ENCODE measurements around the gene BEND7.

BEND7 gene

GRCh38 chr10:13475124-13475523 lies 53.7 kb downstream of the BEND7 start:
- no peak overlapping the region for H3K4me3 ChIP-seq (ENCODE audit: low read depth, low read length)
- no peaks in the 10 kb centered on the region for H3K27me3 ChIP-seq (ENCODE audit: control insufficient read depth, insufficient read depth, low read length)
- no peak overlapping the region for H3K27ac ChIP-seq (ENCODE audit: low read depth, low read length)
- no peaks in the 10 kb centered on the region for H3K36me3 ChIP-seq (ENCODE audit: control insufficient read depth, insufficient read depth, low read length)
- H3K9me3 ChIP-seq (ENCODE audit: control insufficient read depth, insufficient read depth, low read length) = no peaks in the 10 kb centered on the region
- H3K4me1 ChIP-seq (ENCODE audit: control insufficient read depth, insufficient read depth, low read length) = no peaks in the 10 kb centered on the region
- H3K9ac ChIP-seq (ENCODE audit: low read depth, low read length) = no peak overlapping the region

- Histone ChIP-seq H3K9ac (ENCODE audit: low read depth, low read length) (no peak overlapping the region), H3K36me3 (ENCODE audit: control insufficient read depth, insufficient read depth, low read length) (no peaks in the 10 kb centered on the region), H3K9me3 (ENCODE audit: control insufficient read depth, insufficient read depth, low read length) (no peaks in the 10 kb centered on the region), H3K4me3 (ENCODE audit: low read depth, low read length) (no peak overlapping the region), H3K27ac (ENCODE audit: low read depth, low read length) (no peak overlapping the region), H3K27me3 (ENCODE audit: control insufficient read depth, insufficient read depth, low read length) (no peaks in the 10 kb centered on the region), H3K4me1 (ENCODE audit: control insufficient read depth, insufficient read depth, low read length) (no peaks in the 10 kb centered on the region)
Observed at GRCh38 chr10:13473986-13474385, 54.8 kb downstream of the BEND7 start.

- H3K36me3 ChIP-seq (ENCODE audit: control insufficient read depth, insufficient read depth, low read length) = no peaks in the 10 kb centered on the region
- H3K9ac ChIP-seq (ENCODE audit: low read depth, low read length) = no peak overlapping the region
- no peaks in the 10 kb centered on the region for H3K9me3 ChIP-seq (ENCODE audit: control insufficient read depth, insufficient read depth, low read length)
- H3K27me3 ChIP-seq (ENCODE audit: control insufficient read depth, insufficient read depth, low read length) = no peaks in the 10 kb centered on the region
- H3K27ac ChIP-seq (ENCODE audit: low read depth, low read length) = no peak overlapping the region
- no peak overlapping the region for H3K4me3 ChIP-seq (ENCODE audit: low read depth, low read length)
- no peaks in the 10 kb centered on the region for H3K4me1 ChIP-seq (ENCODE audit: control insufficient read depth, insufficient read depth, low read length)
Observed at GRCh38 chr10:13472359-13472758, 56.5 kb downstream of the BEND7 start.

- H3K36me3 ChIP-seq (ENCODE audit: control insufficient read depth, insufficient read depth, low read length) = no peaks in the 10 kb centered on the region
- no peak overlapping the region for H3K4me3 ChIP-seq (ENCODE audit: low read depth, low read length)
- H3K27me3 ChIP-seq (ENCODE audit: control insufficient read depth, insufficient read depth, low read length) = no peaks in the 10 kb centered on the region
- H3K27ac ChIP-seq (ENCODE audit: low read depth, low read length) = no peak overlapping the region
- no peak overlapping the region for H3K9ac ChIP-seq (ENCODE audit: low read depth, low read length)
- H3K9me3 ChIP-seq (ENCODE audit: control insufficient read depth, insufficient read depth, low read length) = no peaks in the 10 kb centered on the region
- H3K4me1 ChIP-seq (ENCODE audit: control insufficient read depth, insufficient read depth, low read length) = no peaks in the 10 kb centered on the region
Observed at GRCh38 chr10:13470270-13470669, 58.5 kb downstream of the BEND7 start.

GRCh38 chr10:13462551-13462950 lies 66.3 kb downstream of the BEND7 start:
- no peak overlapping the region for H3K4me3 ChIP-seq (ENCODE audit: low read depth, low read length)
- H3K36me3 ChIP-seq (ENCODE audit: control insufficient read depth, insufficient read depth, low read length) = no peaks in the 10 kb centered on the region
- H3K4me1 ChIP-seq (ENCODE audit: control insufficient read depth, insufficient read depth, low read length) = no peaks in the 10 kb centered on the region
- H3K27me3 ChIP-seq (ENCODE audit: control insufficient read depth, insufficient read depth, low read length) = no peaks in the 10 kb centered on the region
- H3K9ac ChIP-seq (ENCODE audit: low read depth, low read length) = no peak overlapping the region
- H3K9me3 ChIP-seq (ENCODE audit: control insufficient read depth, insufficient read depth, low read length) = no peaks in the 10 kb centered on the region
- no peak overlapping the region for H3K27ac ChIP-seq (ENCODE audit: low read depth, low read length)

GRCh38 chr10:13458687-13459012 lies 70.2 kb downstream of the BEND7 start:
- no peaks in the 10 kb centered on the region for H3K36me3 ChIP-seq (ENCODE audit: control insufficient read depth, insufficient read depth, low read length)
- no peak overlapping the region for H3K27ac ChIP-seq (ENCODE audit: low read depth, low read length)
- no peaks in the 10 kb centered on the region for H3K27me3 ChIP-seq (ENCODE audit: control insufficient read depth, insufficient read depth, low read length)
- no peaks in the 10 kb centered on the region for H3K9me3 ChIP-seq (ENCODE audit: control insufficient read depth, insufficient read depth, low read length)
- no peak overlapping the region for H3K4me3 ChIP-seq (ENCODE audit: low read depth, low read length)
- H3K9ac ChIP-seq (ENCODE audit: low read depth, low read length) = no peak overlapping the region
- no peaks in the 10 kb centered on the region for H3K4me1 ChIP-seq (ENCODE audit: control insufficient read depth, insufficient read depth, low read length)

- Histone ChIP-seq H3K27me3 (ENCODE audit: control insufficient read depth, insufficient read depth, low read length) (no peaks in the 10 kb centered on the region), H3K4me3 (ENCODE audit: low read depth, low read length) (no peak overlapping the region), H3K36me3 (ENCODE audit: control insufficient read depth, insufficient read depth, low read length) (no peaks in the 10 kb centered on the region), H3K9ac (ENCODE audit: low read depth, low read length) (no peak overlapping the region), H3K4me1 (ENCODE audit: control insufficient read depth, insufficient read depth, low read length) (no peaks in the 10 kb centered on the region), H3K9me3 (ENCODE audit: control insufficient read depth, insufficient read depth, low read length) (no peaks in the 10 kb centered on the region), H3K27ac (ENCODE audit: low read depth, low read length) (no peak overlapping the region)
Observed at GRCh38 chr10:13457958-13458686, 70.7 kb downstream of the BEND7 start.

GRCh38 chr10:13453896-13454295 lies 74.9 kb downstream of the BEND7 start:
- Histone ChIP-seq H3K27ac (ENCODE audit: low read depth, low read length) (no peak overlapping the region), H3K36me3 (ENCODE audit: control insufficient read depth, insufficient read depth, low read length) (no peaks in the 10 kb centered on the region), H3K27me3 (ENCODE audit: control insufficient read depth, insufficient read depth, low read length) (no peaks in the 10 kb centered on the region), H3K9me3 (ENCODE audit: control insufficient read depth, insufficient read depth, low read length) (no peaks in the 10 kb centered on the region), H3K4me1 (ENCODE audit: control insufficient read depth, insufficient read depth, low read length) (no peaks in the 10 kb centered on the region), H3K4me3 (ENCODE audit: low read depth, low read length) (no peak overlapping the region), H3K9ac (ENCODE audit: low read depth, low read length) (no peak overlapping the region)

- Histone ChIP-seq H3K4me1 (ENCODE audit: control insufficient read depth, insufficient read depth, low read length) (no peaks in the 10 kb centered on the region), H3K9me3 (ENCODE audit: control insufficient read depth, insufficient read depth, low read length) (no peaks in the 10 kb centered on the region), H3K27ac (ENCODE audit: low read depth, low read length) (no peak overlapping the region), H3K9ac (ENCODE audit: low read depth, low read length) (no peak overlapping the region), H3K4me3 (ENCODE audit: low read depth, low read length) (no peak overlapping the region), H3K27me3 (ENCODE audit: control insufficient read depth, insufficient read depth, low read length) (no peaks in the 10 kb centered on the region), H3K36me3 (ENCODE audit: control insufficient read depth, insufficient read depth, low read length) (no peaks in the 10 kb centered on the region)
Observed at GRCh38 chr10:13450069-13450468, 78.7 kb downstream of the BEND7 start.

- Histone ChIP-seq H3K27me3 (ENCODE audit: control insufficient read depth, insufficient read depth, low read length) (no peaks in the 10 kb centered on the region), H3K9ac (ENCODE audit: low read depth, low read length) (no peak overlapping the region), H3K36me3 (ENCODE audit: control insufficient read depth, insufficient read depth, low read length) (no peaks in the 10 kb centered on the region), H3K4me3 (ENCODE audit: low read depth, low read length) (no peak overlapping the region), H3K27ac (ENCODE audit: low read depth, low read length) (no peak overlapping the region), H3K4me1 (ENCODE audit: control insufficient read depth, insufficient read depth, low read length) (peaks cover 1% of the 10 kb centered on the region; the same call in 1 of the 2 replicates), H3K9me3 (ENCODE audit: control insufficient read depth, insufficient read depth, low read length) (no peaks in the 10 kb centered on the region)
Observed at GRCh38 chr10:13449296-13449695, 79.5 kb downstream of the BEND7 start.

- H3K36me3 ChIP-seq (ENCODE audit: control insufficient read depth, insufficient read depth, low read length) = no peaks in the 10 kb centered on the region
- H3K27me3 ChIP-seq (ENCODE audit: control insufficient read depth, insufficient read depth, low read length) = no peaks in the 10 kb centered on the region
- H3K9me3 ChIP-seq (ENCODE audit: control insufficient read depth, insufficient read depth, low read length) = no peaks in the 10 kb centered on the region
- H3K9ac ChIP-seq (ENCODE audit: low read depth, low read length) = no peak overlapping the region
- no peak overlapping the region for H3K27ac ChIP-seq (ENCODE audit: low read depth, low read length)
- no peak overlapping the region for H3K4me3 ChIP-seq (ENCODE audit: low read depth, low read length)
- peaks cover 7% of the 10 kb centered on the region; the same call in 1 of the 2 replicates for H3K4me1 ChIP-seq (ENCODE audit: control insufficient read depth, insufficient read depth, low read length)
Observed at GRCh38 chr10:13448216-13448615, 80.6 kb downstream of the BEND7 start.

Data from HUES48 (cell line).